ENCODE data around the gene MIEF2. TPM values are rescaled to one million over a fixed set of nuclear protein-coding genes. Genes with fewer than 3 reads are reported as not detected.

The MIEF2 gene
- total RNA-seq, 4 donors from 2014 or later, result 10.8 to 19.0 (median 12.5) TPM

DNA sequence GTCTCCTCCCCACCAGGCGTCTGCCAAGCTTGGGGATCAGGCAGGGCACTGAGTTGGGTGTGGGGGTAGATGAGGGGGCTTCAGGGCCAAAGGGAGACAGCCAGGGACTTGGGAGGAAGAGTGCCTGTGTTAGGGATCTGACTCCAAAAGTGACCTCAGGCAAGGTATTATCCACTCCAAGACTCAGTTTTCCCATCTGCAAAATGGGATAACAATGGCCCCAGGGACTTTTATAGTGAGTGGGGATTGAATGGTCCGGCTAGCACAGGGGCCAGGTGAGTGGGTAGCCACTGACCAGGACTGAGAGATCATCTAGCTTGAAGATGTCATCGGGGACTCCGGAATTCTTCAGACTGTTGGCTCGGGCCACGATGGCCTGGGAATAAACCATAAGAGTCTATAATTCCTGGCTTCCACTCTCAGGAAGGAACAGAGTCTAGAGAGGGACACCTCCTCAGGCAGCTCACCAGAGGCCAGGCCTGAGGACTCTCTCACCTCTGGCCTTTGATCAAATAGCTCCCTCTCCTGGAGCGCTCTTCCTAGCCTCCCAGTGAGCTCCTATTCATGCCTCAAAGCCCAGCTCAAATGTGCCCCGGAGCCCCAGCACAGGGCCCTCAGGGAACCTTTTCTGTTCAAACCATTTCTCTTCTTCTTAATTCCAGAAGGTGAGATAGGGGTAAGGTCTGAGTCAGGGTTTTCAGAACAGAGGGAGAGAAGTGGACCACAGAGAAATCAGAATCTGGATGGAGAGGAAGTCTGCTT, 5.4 kb upstream of the MIEF2 start:
- H3K4me1 ChIP-seq, result peaks cover 0 to 37% (median 20%) of the 10 kb centered on the region in 3 donors
- H3K27ac ChIP-seq, result no peak overlapping the region
- H3K27me3 ChIP-seq, result no peaks in the 10 kb centered on the region
- TF ChIP-seq POLR2A (IDR thresholded peaks at IDR 0.05) (no peak), POLR2AphosphoS5 (IDR thresholded peaks at IDR 0.05) (no peak), EP300 (IDR thresholded peaks at IDR 0.05) (no peak)
- TF ChIP-seq, protein P1, sequence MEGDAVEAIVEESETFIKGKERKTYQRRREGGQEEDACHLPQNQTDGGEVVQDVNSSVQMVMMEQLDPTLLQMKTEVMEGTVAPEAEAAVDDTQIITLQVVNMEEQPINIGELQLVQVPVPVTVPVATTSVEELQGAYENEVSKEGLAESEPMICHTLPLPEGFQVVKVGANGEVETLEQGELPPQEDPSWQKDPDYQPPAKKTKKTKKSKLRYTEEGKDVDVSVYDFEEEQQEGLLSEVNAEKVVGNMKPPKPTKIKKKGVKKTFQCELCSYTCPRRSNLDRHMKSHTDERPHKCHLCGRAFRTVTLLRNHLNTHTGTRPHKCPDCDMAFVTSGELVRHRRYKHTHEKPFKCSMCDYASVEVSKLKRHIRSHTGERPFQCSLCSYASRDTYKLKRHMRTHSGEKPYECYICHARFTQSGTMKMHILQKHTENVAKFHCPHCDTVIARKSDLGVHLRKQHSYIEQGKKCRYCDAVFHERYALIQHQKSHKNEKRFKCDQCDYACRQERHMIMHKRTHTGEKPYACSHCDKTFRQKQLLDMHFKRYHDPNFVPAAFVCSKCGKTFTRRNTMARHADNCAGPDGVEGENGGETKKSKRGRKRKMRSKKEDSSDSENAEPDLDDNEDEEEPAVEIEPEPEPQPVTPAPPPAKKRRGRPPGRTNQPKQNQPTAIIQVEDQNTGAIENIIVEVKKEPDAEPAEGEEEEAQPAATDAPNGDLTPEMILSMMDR (IDR thresholded peaks at IDR 0.05), result no peak
- no peak for ATAC-seq
- no peaks in the 10 kb centered on the region for H3K9me3 ChIP-seq
- peaks cover 0 to 68% of the 10 kb centered on the region in 2 donors for H3K36me3 ChIP-seq
- WGBS, 2 donors (ENCODE audit: low coverage in 1 of 2), result 100% methylated on average over 3 of the region's 8 CpGs
- H3K4me3 ChIP-seq, result no peak overlapping the region

DNA sequence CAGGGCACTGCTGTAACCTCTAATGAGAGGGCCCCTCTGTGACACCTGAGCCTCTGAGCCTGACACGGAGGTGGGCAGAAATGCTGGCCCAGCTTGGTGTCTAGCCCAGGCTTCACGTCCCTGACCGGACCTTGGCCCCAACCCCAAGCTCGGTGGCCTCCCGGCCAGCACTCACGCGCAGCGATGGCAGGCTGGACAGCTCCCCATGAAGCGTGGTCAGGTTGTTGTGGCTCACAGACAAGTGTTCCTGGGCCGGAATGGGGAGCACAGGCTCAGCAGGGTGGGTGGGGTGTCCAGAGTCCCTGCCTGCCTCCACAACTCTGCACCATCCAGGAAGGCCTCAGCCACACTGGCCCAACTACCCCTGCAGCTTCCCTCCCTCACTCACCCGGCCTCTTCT, 4.1 kb upstream of the MIEF2 start:
- ATAC-seq, result no peak
- no peak for TF ChIP-seq POLR2AphosphoS5 (IDR thresholded peaks at IDR 0.05)
- no peak for TF ChIP-seq EP300 (IDR thresholded peaks at IDR 0.05)
- Histone ChIP-seq H3K27ac (peak overlapping the region in 1 of 4 donors; percentile 94), H3K4me1 (peaks cover 0 to 44% (median 22%) of the 10 kb centered on the region in 3 donors), H3K27me3 (no peaks in the 10 kb centered on the region), H3K4me3 (peak overlapping the region in 1 of 2 donors; percentile 98), H3K36me3 (peaks cover 0 to 55% of the 10 kb centered on the region in 2 donors), H3K9me3 (no peaks in the 10 kb centered on the region)
- 60 to 63% methylated on average over 1 to 2 of the region's 11 CpGs for WGBS, 2 donors (ENCODE audit: low coverage in 1 of 2)

DNA sequence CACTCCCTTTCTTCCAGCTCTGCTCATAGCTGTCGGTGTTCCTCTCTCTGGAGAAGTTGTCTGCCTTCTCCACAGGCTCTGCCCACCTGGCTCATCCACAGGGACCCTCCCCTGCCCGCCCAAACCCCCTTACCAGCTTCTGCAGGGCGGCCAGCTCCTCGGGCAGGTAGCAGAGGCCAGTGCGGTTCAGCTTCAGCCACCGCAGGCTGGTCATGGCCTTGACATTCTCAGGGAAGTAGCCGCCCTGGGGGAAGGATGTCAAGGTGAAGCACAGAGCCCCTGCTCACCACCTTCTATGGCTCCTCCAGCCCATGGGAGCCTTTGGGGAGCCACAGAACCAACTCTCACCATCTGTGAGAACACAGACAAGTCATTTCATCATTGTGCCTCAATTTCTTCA, 3.7 kb upstream of the MIEF2 start:
- peak overlapping the region in 3 of 4 donors; percentile 91 to 99 (median 94) for H3K27ac ChIP-seq
- 83% methylated on average over 1 of the region's 7 CpGs; no CpG with 5 or more reads in 1 of the 2 donors for WGBS, 2 donors (ENCODE audit: low coverage in 1 of 2)

DNA sequence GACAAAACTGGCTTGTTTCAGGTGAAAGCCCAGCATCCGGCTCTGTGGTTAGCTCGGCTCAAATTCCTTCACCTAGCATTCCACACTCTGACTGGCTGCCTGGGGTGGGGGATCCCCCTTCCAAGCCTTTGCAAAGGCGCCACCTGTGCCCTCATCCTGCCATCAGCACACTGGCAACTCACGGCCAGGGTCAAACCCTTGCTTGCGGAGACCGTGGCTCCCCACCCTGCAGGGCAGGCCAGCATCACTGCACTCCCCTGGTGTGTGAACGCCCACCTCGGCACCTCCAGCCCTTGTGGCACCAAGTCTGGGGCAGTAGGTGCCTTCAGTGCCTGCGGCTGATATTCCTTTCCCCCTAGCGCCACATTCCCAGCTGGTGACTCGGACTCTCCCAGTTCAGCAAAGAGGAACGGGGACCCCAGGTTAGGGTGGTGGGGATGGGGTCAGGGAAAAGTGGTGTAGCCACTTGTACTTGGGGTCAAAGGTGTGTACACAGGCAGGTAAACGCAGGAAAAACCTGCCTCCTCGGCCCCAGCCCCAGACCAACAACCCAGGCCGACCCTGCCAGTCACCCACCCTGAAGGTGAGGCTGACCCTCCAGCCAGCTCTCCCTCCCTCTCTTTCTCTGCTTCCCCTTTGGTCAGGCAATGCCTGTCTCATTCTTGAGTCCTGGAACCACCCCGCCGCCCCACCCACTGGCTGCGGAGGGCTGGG, 3.0 kb upstream of the MIEF2 start:
- TF ChIP-seq, protein P1 (IDR thresholded peaks at IDR 0.05), result no peak
- no peak for TF ChIP-seq EP300 (IDR thresholded peaks at IDR 0.05)
- no peak for TF ChIP-seq POLR2AphosphoS5 (IDR thresholded peaks at IDR 0.05)
- no peak for TF ChIP-seq POLR2A (IDR thresholded peaks at IDR 0.05)
- ATAC-seq, result no peak
- WGBS, 2 donors (ENCODE audit: low coverage in 1 of 2), result 6 to 10% methylated on average over 3 of the region's 18 CpGs
- peak overlapping the region; percentile 44 to 98 for H3K4me3 ChIP-seq
- no peaks in the 10 kb centered on the region for H3K9me3 ChIP-seq
- H3K27ac ChIP-seq, result peak overlapping the region; percentile 60 to 99 (median 92)
- H3K27me3 ChIP-seq, result no peaks in the 10 kb centered on the region
- H3K4me1 ChIP-seq, result peaks cover 0 to 55% (median 32%) of the 10 kb centered on the region in 3 donors
- H3K36me3 ChIP-seq, result peaks cover 0 to 44% of the 10 kb centered on the region in 2 donors

More for the DNA sequence above, 3.7 kb upstream of the MIEF2 start:
- Histone ChIP-seq H3K36me3 (peaks cover 0 to 51% of the 10 kb centered on the region in 2 donors), H3K27me3 (no peaks in the 10 kb centered on the region), H3K9me3 (no peaks in the 10 kb centered on the region), H3K4me1 (peaks cover 0 to 49% (median 26%) of the 10 kb centered on the region in 3 donors), H3K4me3 (peak overlapping the region in 1 of 2 donors; percentile 98)
- no peak for TF ChIP-seq EP300 (IDR thresholded peaks at IDR 0.05)
- TF ChIP-seq POLR2AphosphoS5 (IDR thresholded peaks at IDR 0.05), result no peak
- TF ChIP-seq, protein P1 (IDR thresholded peaks at IDR 0.05), result no peak
- no peak for TF ChIP-seq POLR2A (IDR thresholded peaks at IDR 0.05)
- no peak for ATAC-seq

DNA sequence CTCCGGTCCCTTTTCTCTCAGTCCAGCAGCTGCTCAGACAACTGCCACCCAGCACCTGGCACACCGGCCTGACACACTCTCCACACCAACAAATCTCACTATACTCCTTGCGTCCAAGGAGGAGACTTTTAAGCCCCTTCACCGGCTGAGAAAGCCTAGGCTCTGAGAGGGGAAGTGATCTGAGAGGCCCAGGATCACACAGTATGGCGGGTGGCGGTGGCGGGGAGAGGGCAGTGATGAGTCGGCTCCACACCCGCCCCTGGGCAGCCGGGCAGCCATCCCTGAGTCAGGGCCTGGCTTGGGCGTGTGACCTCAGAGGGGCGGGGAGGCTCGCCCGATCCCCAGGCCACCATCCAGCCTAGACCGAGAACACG, 2.5 kb upstream of the MIEF2 start:
- WGBS, 2 donors (ENCODE audit: low coverage in 1 of 2), result 0% methylated on average over 1 of the region's 16 CpGs; no CpG with 5 or more reads in 1 of the 2 donors
- Histone ChIP-seq H3K4me1 (peaks cover 0 to 61% (median 32%) of the 10 kb centered on the region in 3 donors), H3K9me3 (no peaks in the 10 kb centered on the region), H3K36me3 (peaks cover 0 to 43% of the 10 kb centered on the region in 2 donors), H3K4me3 (peak overlapping the region; percentile 44 to 98), H3K27me3 (no peaks in the 10 kb centered on the region), H3K27ac (peak overlapping the region; percentile 60 to 99 (median 92))
- TF ChIP-seq POLR2A (IDR thresholded peaks at IDR 0.05) (no peak), POLR2AphosphoS5 (IDR thresholded peaks at IDR 0.05) (peak; percentile 25), EP300 (IDR thresholded peaks at IDR 0.05) (no peak)
- TF ChIP-seq, protein P1 (IDR thresholded peaks at IDR 0.05), result no peak
- ATAC-seq, result peak; percentile 77
